Stimulated activated naive CD8-positive, alpha-beta T cell treated with anti-CD3 and anti-CD28 coated beads, Interleukin-15, Interleukin-2, amounts not matched to agents 100 ng/mL and 50 ng/mL, for 24 hours (primary cell): Measurements from ENCODE around the gene SYNJ2.
A peak's percentile ranks its signal among the peaks of the same experiment; 100 is the strongest.

ENCODE experiments used
- H3K27ac Mint-ChIP-seq: one replicate; pipeline ENCODE4 v1.8.0; 2021; ENCODE audit warnings: mild to moderate bottlenecking, mixed read lengths
- H3K27me3 Mint-ChIP-seq: one replicate; pipeline ENCODE4 v1.8.0; 2021; ENCODE audit warnings: mixed read lengths
- H3K36me3 Mint-ChIP-seq: one replicate; pipeline ENCODE4 v1.8.0; 2021; ENCODE audit warnings: low read depth, mixed read lengths
- H3K4me1 Mint-ChIP-seq: one replicate; pipeline ENCODE4 v1.8.0; 2021; ENCODE audit warnings: low read depth, mixed read lengths
- H3K4me3 Mint-ChIP-seq: one replicate; pipeline ENCODE4 v1.8.0; 2021; ENCODE audit warnings: mild to moderate bottlenecking, mixed read lengths
- H3K9me3 Mint-ChIP-seq: one replicate; pipeline ENCODE4 v1.8.0; 2021; ENCODE audit warnings: mixed read lengths

Gene SYNJ2

DNA sequence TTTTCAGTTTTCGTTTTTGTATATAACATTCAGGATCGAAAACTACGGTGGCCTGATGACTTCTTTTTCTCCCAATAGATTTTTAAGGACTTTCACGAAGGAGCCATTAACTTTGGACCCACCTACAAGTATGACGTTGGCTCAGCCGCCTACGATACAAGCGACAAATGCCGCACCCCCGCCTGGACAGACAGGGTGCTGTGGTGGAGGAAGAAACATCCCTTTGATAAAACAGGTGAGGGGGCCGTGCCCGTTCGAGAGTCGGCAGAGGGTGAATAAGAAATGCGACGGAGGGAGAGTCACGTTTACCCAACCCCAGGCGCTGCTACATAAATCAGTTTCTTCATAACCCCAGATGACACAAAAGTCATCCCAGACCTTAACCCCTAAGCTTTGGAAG lies 94.9 kb downstream of the SYNJ2 start:
- Mint-ChIP-seq H3K4me1 (peaks cover 6% of the 10 kb centered on the region), H3K27me3 (no peaks in the 10 kb centered on the region), H3K36me3 (peaks cover 65% of the 10 kb centered on the region), H3K9me3 (no peaks in the 10 kb centered on the region), H3K27ac (no peak overlapping the region), H3K4me3 (no peak overlapping the region)

GRCh38 chr6:158077676-158078075 lies 96.0 kb downstream of the SYNJ2 start:
- no peak overlapping the region for H3K27ac Mint-ChIP-seq
- no peaks in the 10 kb centered on the region for H3K9me3 Mint-ChIP-seq
- no peaks in the 10 kb centered on the region for H3K27me3 Mint-ChIP-seq
- H3K4me1 Mint-ChIP-seq: no peaks in the 10 kb centered on the region
- no peak overlapping the region for H3K4me3 Mint-ChIP-seq
- H3K36me3 Mint-ChIP-seq: peaks cover 63% of the 10 kb centered on the region

DNA sequence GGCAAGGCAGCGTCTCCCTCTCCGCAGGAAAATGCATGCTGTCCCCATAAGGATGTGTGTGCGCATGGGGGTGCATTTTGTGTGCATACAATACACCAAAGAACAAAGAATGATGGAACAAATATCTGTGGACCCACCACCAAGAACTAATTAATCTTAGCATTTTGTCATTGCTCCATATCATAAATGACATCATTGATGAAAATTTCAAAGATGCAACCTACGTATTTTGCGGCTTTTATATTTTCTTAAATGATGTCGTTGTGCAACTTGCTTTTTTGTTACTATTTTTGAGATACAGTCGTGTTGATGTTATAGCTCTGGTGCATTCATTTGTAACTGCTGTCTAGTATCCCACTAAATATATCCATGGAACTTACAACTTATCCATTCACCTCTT lies 96.7 kb downstream of the SYNJ2 start:
- no peaks in the 10 kb centered on the region for H3K9me3 Mint-ChIP-seq
- H3K4me1 Mint-ChIP-seq: no peaks in the 10 kb centered on the region
- H3K27me3 Mint-ChIP-seq: no peaks in the 10 kb centered on the region
- H3K4me3 Mint-ChIP-seq: no peak overlapping the region
- H3K27ac Mint-ChIP-seq: no peak overlapping the region
- peaks cover 69% of the 10 kb centered on the region for H3K36me3 Mint-ChIP-seq

GRCh38 chr6:158080849-158081656 lies 99.4 kb downstream of the SYNJ2 start:
- H3K4me1 Mint-ChIP-seq: no peaks in the 10 kb centered on the region
- H3K4me3 Mint-ChIP-seq: no peak overlapping the region
- peaks cover 70% of the 10 kb centered on the region for H3K36me3 Mint-ChIP-seq
- H3K9me3 Mint-ChIP-seq: no peaks in the 10 kb centered on the region
- no peaks in the 10 kb centered on the region for H3K27me3 Mint-ChIP-seq
- no peak overlapping the region for H3K27ac Mint-ChIP-seq

DNA sequence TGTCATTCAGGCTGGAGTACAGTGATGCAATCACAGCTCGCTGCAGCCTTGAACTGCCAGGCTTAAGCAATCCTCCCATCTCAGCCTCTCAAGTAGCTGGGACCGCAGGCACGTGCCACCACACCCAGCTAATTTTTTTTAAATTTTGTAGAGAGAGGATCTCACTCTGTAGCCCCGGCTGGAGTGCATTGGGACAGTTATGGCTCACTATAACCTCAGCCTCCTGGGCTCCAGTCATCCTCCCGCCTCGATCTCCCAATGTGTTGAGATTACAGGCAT lies 99.9 kb downstream of the SYNJ2 start:
- H3K4me3 Mint-ChIP-seq: peak overlapping the region; percentile 18
- no peaks in the 10 kb centered on the region for H3K27me3 Mint-ChIP-seq
- peaks cover 67% of the 10 kb centered on the region for H3K36me3 Mint-ChIP-seq
- H3K4me1 Mint-ChIP-seq: no peaks in the 10 kb centered on the region
- no peak overlapping the region for H3K27ac Mint-ChIP-seq
- no peaks in the 10 kb centered on the region for H3K9me3 Mint-ChIP-seq

DNA sequence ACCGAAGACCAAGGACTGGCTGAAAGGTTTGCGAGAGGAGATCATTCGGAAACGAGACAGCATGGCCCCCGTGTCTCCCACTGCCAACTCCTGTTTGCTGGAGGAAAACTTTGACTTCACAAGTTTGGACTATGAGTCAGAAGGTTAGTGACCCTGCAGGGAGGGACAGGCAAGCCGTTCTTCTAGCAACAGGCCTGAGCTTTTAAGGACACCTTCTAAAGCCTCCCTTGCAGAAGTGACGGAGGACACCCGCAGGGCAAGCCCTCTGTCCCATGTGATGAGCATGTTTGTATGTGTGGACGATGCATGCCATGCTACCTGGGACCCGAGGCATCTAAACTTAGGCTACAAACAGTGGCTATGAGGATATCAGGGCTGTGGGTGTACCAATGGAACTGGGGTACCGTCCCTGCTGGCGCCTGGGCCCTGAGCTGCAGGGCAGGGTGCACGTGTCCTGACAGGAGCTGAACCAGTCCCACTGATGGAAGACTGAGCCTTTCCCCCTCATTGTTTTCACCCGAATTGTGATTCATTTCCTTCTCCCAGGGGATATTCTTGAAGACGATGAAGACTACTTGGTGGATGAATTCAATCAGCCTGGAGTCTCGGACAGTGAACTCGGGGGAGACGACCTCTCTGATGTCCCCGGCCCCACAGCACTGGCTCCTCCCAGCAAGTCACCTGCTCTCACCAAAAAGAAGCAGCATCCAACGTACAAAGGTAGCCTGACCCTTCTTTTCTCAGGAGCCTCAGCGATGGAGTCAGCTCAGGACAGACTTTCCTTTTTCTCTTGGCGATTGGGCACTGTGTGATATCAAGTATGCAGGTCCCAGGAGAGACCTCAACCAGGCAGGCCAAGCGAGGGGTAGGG lies 102.0 kb downstream of the SYNJ2 start:
- H3K4me3 Mint-ChIP-seq: no peak overlapping the region
- H3K9me3 Mint-ChIP-seq: no peaks in the 10 kb centered on the region
- H3K4me1 Mint-ChIP-seq: no peaks in the 10 kb centered on the region
- H3K36me3 Mint-ChIP-seq: peaks cover 67% of the 10 kb centered on the region
- H3K27me3 Mint-ChIP-seq: no peaks in the 10 kb centered on the region
- no peak overlapping the region for H3K27ac Mint-ChIP-seq

DNA sequence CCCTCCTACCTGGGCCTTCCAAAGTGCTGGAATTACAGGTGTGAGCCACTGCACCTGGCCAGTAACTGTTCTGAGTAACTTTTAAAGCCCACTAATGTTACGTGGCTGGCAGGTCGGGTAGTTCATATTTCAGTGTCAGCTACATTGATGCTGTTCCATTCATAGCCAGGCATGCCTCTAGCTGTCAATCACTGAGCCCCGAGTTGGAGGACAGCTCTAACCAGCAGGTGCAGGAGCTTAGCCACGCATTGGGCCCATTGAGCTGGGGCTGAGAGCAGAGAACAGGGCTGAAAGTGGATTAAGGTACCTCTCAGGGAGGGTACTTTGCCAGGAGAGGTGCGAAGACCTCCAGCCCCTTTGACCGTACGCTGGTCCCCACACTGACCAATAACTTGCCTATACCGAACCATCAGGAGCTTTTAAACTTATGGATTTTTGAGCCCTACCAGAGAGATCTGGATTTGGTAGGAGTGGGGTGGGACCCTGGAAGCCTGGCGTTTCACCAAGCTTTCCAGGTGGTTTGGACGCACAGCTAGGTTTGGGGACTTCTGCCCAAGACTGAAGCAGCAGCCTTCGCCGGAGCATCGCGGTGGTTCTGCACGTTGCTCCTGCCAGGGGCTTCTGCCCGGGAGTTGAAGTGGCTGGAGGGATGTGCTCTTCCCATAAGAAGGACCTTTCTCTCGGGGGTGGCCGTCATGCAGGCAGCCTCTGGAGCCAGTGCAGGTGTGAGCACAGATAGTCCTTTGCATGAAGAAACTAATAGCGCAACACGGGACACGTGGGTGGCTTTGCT lies 103.8 kb downstream of the SYNJ2 start:
- Mint-ChIP-seq H3K27me3 (no peaks in the 10 kb centered on the region), H3K4me3 (no peak overlapping the region), H3K36me3 (peaks cover 74% of the 10 kb centered on the region), H3K9me3 (no peaks in the 10 kb centered on the region), H3K27ac (no peak overlapping the region), H3K4me1 (no peaks in the 10 kb centered on the region)

- Mint-ChIP-seq H3K36me3 (peaks cover 68% of the 10 kb centered on the region), H3K27ac (no peak overlapping the region), H3K9me3 (no peaks in the 10 kb centered on the region), H3K4me3 (no peak overlapping the region), H3K27me3 (no peaks in the 10 kb centered on the region), H3K4me1 (no peaks in the 10 kb centered on the region)
These were observed 104.4 kb downstream of the SYNJ2 start for GRCh38 chr6:158086054-158086503.

- Mint-ChIP-seq H3K9me3 (no peaks in the 10 kb centered on the region), H3K27me3 (no peaks in the 10 kb centered on the region), H3K4me1 (no peaks in the 10 kb centered on the region), H3K36me3 (peaks cover 65% of the 10 kb centered on the region), H3K4me3 (no peak overlapping the region), H3K27ac (no peak overlapping the region)
These were observed 105.0 kb downstream of the SYNJ2 start for GRCh38 chr6:158086504-158087223.

DNA sequence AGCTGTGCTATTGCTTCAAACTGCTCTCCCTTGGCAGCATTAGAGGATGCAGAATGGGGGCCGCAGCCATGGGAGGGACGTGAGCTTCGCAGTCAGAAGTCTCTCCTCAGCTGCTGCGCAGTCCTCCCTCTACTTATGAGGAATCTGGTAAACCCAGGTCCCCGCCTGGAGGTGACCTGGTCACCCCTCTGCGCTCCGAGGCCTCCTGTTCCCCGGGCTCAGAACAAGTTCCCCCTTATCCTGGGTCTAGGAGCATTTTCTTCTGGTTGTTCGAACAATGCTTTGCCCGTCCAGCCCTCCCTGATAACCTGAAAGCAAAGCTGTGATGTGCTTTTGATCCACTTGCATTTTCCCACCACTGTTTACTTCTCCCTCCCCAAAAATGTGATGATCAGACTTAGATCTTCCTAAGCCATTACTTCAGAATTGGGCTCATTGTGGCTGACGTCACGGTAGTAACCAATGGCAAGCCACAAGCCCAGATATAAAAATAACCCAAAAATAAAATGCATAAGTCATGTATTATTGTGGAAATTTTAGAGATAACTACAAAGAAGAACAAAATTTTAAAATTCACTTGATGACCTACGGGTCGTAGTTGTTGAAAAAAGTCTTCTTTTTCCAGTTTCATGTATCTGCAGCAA lies 105.7 kb downstream of the SYNJ2 start:
- H3K4me3 Mint-ChIP-seq: no peak overlapping the region

DNA sequence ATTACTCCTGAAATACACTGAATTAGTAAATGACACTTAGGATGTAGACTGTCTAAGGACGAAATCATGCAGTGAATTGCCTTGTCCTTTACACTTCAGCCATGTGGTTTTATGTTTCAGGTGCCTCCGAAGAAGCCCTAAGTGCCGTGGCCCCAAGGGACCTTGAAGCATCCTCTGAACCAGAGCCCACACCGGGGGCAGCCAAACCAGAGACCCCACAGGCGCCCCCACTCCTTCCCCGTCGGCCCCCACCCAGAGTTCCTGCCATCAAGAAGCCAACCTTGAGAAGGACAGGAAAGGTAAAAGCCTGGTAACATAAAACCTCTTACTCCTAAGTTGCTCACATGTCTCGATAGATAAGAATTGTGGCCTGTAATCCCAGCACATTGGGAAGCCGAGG lies 111.1 kb downstream of the SYNJ2 start:
- no peak overlapping the region for H3K27ac Mint-ChIP-seq
- no peak overlapping the region for H3K4me3 Mint-ChIP-seq
- H3K36me3 Mint-ChIP-seq: peaks cover 72% of the 10 kb centered on the region
- no peaks in the 10 kb centered on the region for H3K27me3 Mint-ChIP-seq
- no peaks in the 10 kb centered on the region for H3K9me3 Mint-ChIP-seq
- H3K4me1 Mint-ChIP-seq: no peaks in the 10 kb centered on the region

More for the DNA sequence above, 105.7 kb downstream of the SYNJ2 start:
- no peaks in the 10 kb centered on the region for H3K9me3 Mint-ChIP-seq
- H3K27ac Mint-ChIP-seq: no peak overlapping the region
- no peaks in the 10 kb centered on the region for H3K27me3 Mint-ChIP-seq
- no peaks in the 10 kb centered on the region for H3K4me1 Mint-ChIP-seq
- peaks cover 68% of the 10 kb centered on the region for H3K36me3 Mint-ChIP-seq

DNA sequence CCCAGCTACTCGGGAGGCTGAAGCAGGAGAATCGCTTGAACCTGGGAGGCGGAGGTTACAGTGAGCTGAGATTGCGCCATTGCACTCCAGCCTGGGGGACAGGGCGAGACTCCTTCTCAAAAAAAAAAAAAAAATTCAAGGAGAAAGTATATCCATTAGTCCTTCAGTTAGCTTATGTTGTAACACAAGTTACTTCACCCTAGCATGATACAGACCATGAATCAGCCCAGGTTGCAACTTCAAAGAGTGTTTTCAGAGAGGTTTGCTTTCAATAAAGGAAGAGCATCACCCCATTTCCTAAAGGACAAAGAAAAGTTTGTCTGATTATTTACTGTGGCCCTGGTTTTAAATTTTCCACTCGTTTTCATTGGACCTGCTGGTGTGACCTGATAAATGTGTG lies 113.4 kb downstream of the SYNJ2 start:
- H3K4me3 Mint-ChIP-seq: no peak overlapping the region
- no peak overlapping the region for H3K27ac Mint-ChIP-seq
- H3K27me3 Mint-ChIP-seq: no peaks in the 10 kb centered on the region
- no peaks in the 10 kb centered on the region for H3K4me1 Mint-ChIP-seq
- peaks cover 64% of the 10 kb centered on the region for H3K36me3 Mint-ChIP-seq
- H3K9me3 Mint-ChIP-seq: no peaks in the 10 kb centered on the region

DNA sequence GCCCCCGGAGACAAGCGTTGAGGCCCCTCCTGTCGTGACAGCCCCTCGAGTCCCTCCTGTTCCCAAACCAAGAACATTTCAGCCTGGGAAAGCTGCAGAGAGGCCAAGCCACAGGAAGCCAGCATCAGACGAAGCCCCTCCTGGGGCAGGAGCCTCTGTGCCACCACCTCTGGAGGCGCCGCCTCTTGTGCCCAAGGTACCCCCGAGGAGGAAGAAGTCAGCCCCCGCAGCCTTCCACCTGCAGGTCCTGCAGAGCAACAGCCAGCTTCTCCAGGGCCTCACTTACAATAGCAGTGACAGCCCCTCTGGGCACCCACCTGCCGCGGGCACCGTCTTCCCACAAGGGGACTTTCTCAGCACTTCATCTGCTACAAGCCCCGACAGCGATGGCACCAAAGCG lies 114.0 kb downstream of the SYNJ2 start:
- H3K4me3 Mint-ChIP-seq: no peak overlapping the region
- H3K27me3 Mint-ChIP-seq: no peaks in the 10 kb centered on the region
- H3K4me1 Mint-ChIP-seq: no peaks in the 10 kb centered on the region
- H3K9me3 Mint-ChIP-seq: no peaks in the 10 kb centered on the region
- H3K36me3 Mint-ChIP-seq: peaks cover 62% of the 10 kb centered on the region
- H3K27ac Mint-ChIP-seq: no peak overlapping the region

- Mint-ChIP-seq H3K36me3 (peaks cover 15% of the 10 kb centered on the region), H3K27ac (no peak overlapping the region), H3K4me3 (no peak overlapping the region), H3K27me3 (no peaks in the 10 kb centered on the region), H3K9me3 (no peaks in the 10 kb centered on the region), H3K4me1 (no peaks in the 10 kb centered on the region)
These were observed 121.6 kb downstream of the SYNJ2 start for GRCh38 chr6:158103228-158103627.
